Measurements from ENCODE around the gene ZNF438. TPM values are rescaled to one million over a fixed set of nuclear protein-coding genes. Genes with fewer than 3 reads are reported as not detected.

Gene ZNF438
- total RNA-seq, 1 experiment from 2014 or later = 0.83 TPM

GRCh38 chr10:31042670-31043069 is 11.0 kb upstream of the ZNF438 start:
- Histone ChIP-seq H3K4me2 (ENCODE audit: insufficient read depth, insufficient read length, low read length) (no peak overlapping the region), H3K14ac (ENCODE audit: insufficient read depth, low read length) (no peak overlapping the region), H4K5ac (ENCODE audit: insufficient read length, low read depth, low read length) (no peak overlapping the region), H4K91ac (ENCODE audit: insufficient read length, low read depth, low read length) (no peak overlapping the region), H2AK5ac (ENCODE audit: insufficient read length, low read length) (no peak overlapping the region), H3K23ac (ENCODE audit: insufficient read length, low read depth, low read length) (no peak overlapping the region), H3K79me2 (ENCODE audit: insufficient read depth, low read length) (no peaks in the 10 kb centered on the region), H2BK120ac (ENCODE audit: low read depth, low read length, poor library complexity, severe bottlenecking) (no peak overlapping the region), H3K4me1 (ENCODE audit: insufficient read depth, low read length) (no peaks in the 10 kb centered on the region), H3K23me2 (ENCODE audit: insufficient read length, low read depth, low read length, poor library complexity, severe bottlenecking) (no peaks in the 10 kb centered on the region), H3T11ph (ENCODE audit: low read length) (no peak overlapping the region), H3K18ac (ENCODE audit: insufficient read length, low read depth, low read length) (no peak overlapping the region), H4K20me1 (ENCODE audit: control insufficient read depth, insufficient read depth, insufficient read length) (no peaks in the 10 kb centered on the region), H2AFZ (ENCODE audit: low read length) (no peak overlapping the region), H4K8ac (replicated peaks; ENCODE audit: insufficient read length, low read depth, low read length) (no peak overlapping the region), H2BK15ac (ENCODE audit: low read depth, low read length) (no peak overlapping the region), H3K27ac (ENCODE audit: insufficient read length, low read depth, low read length) (no peak overlapping the region), H3K56ac (ENCODE audit: insufficient read length, low read depth, low read length) (no peak overlapping the region), H3K4ac (ENCODE audit: low read depth, low read length) (no peak overlapping the region), H3K79me1 (ENCODE audit: insufficient read depth, low read depth, low read length, poor library complexity, severe bottlenecking) (no peaks in the 10 kb centered on the region), H3K9ac (ENCODE audit: extremely low read depth, insufficient read length, low read length) (no peak overlapping the region), H2BK5ac (ENCODE audit: insufficient read length, low read length) (no peak overlapping the region), H3K27me3 (ENCODE audit: insufficient read depth, low read length) (no peaks in the 10 kb centered on the region), H2BK12ac (ENCODE audit: insufficient read length, low read depth, low read length) (no peak overlapping the region), H3K9me3 (ENCODE audit: control insufficient read depth, low read depth, low read length) (no peaks in the 10 kb centered on the region), H2BK20ac (ENCODE audit: low read depth, low read length, poor library complexity, severe bottlenecking) (no peak overlapping the region)
- no peak for TF ChIP-seq CTCF (conservative IDR thresholded peaks at IDR 0.05)
- Mint-ChIP-seq H3K27me3 (ENCODE audit: low read depth) (peaks cover 11% of the 10 kb centered on the region), H3K27ac (no peak overlapping the region), H3K36me3 (ENCODE audit: insufficient read depth in 1 of 3, low read depth in 3 of 3) (no peaks in the 10 kb centered on the region; a peak in 1 of 7 replicates), H3K9me3 (peaks cover 0 to 4% of the 10 kb centered on the region in 2 experiments; a peak in 3 of 5 replicates), H3K4me1 (no peaks in the 10 kb centered on the region), H3K4me3 (no peak overlapping the region)
- DNase-seq = no peak
- no CpG with 5 or more reads among the region's 2 CpGs for WGBS (ENCODE audit: extremely low coverage, insufficient read length, low lambda C conversion rate)
